ENCODE measurements around the gene TMPO. TPM values are rescaled to one million over a fixed set of nuclear protein-coding genes. Genes with fewer than 3 reads are reported as not detected.

TMPO gene
- polyA plus RNA-seq, 1 of the 3 experiments (the other 2 are of a cell fraction) = 20.8 TPM

DNA sequence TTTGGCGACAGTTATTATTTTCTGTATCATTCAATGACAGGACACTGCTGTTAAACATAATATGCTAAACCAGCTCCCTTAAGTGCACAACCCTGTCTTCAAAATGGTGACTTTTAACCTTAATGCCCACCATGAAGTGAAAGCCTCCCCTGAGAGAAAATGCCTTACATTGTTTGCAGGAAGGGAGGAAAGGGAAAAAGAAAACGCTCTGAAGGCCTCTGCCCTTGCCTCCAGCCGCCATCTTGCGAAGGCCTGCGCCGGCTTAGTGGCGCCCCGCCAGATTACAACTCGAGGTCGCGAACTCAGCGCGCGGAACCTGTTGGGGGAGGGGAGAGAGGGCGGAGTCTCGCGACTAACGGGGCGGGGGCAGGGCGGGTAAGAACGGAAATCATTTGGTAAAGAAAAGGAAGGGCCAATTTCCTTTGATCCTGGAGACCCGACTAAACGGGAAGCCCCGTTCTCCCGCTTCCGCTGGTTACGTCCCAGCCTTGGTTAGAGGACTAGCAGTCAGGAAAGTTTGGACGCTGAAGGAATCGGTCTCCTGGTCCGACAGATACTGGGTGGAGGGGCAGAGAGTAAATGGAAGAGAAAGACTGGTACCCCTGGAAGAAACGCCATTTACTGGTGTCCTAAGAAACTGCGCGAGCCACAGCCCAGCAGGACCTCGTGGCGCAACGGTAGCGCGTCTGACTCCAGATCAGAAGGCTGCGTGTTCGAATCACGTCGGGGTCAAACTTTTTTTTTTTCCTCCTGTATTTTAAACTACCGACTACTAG, 11.6 kb upstream of the TMPO start (continued):
- TF ChIP-seq, protein P1, sequence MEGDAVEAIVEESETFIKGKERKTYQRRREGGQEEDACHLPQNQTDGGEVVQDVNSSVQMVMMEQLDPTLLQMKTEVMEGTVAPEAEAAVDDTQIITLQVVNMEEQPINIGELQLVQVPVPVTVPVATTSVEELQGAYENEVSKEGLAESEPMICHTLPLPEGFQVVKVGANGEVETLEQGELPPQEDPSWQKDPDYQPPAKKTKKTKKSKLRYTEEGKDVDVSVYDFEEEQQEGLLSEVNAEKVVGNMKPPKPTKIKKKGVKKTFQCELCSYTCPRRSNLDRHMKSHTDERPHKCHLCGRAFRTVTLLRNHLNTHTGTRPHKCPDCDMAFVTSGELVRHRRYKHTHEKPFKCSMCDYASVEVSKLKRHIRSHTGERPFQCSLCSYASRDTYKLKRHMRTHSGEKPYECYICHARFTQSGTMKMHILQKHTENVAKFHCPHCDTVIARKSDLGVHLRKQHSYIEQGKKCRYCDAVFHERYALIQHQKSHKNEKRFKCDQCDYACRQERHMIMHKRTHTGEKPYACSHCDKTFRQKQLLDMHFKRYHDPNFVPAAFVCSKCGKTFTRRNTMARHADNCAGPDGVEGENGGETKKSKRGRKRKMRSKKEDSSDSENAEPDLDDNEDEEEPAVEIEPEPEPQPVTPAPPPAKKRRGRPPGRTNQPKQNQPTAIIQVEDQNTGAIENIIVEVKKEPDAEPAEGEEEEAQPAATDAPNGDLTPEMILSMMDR (IDR thresholded peaks at IDR 0.05) = no peak
- TF ChIP-seq FOXJ3 (CRISPR knock-in tag; IDR thresholded peaks at IDR 0.05) = peak; percentile 60; the same call in 1 of the 2 replicates
- TF ChIP-seq, protein P2, sequence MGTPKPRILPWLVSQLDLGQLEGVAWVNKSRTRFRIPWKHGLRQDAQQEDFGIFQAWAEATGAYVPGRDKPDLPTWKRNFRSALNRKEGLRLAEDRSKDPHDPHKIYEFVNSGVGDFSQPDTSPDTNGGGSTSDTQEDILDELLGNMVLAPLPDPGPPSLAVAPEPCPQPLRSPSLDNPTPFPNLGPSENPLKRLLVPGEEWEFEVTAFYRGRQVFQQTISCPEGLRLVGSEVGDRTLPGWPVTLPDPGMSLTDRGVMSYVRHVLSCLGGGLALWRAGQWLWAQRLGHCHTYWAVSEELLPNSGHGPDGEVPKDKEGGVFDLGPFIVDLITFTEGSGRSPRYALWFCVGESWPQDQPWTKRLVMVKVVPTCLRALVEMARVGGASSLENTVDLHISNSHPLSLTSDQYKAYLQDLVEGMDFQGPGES (IDR thresholded peaks at IDR 0.05; ENCODE audit: low read depth, low read length) = no peak
- TF ChIP-seq JUND (IDR thresholded peaks at IDR 0.05) = no peak
- peak; percentile 16 for TF ChIP-seq GABPA (IDR thresholded peaks at IDR 0.05; ENCODE audit: low read depth)
- peak; percentile 59; the same call in 1 of the 2 replicates for TF ChIP-seq SIN3A (IDR thresholded peaks at IDR 0.05; ENCODE audit: borderline replicate concordance, low read depth, low read length)
- no peak for TF ChIP-seq RAD21 (IDR thresholded peaks at IDR 0.05; ENCODE audit: low read length)
- TF ChIP-seq FOXM1 (IDR thresholded peaks at IDR 0.05; ENCODE audit: low read depth) = 0 out of 2 replicates have a peak, but pooled peaks have one; percentile 9
- TF ChIP-seq GATA2 (CRISPR knock-in tag; IDR thresholded peaks at IDR 0.05) = no peak
- no peak; the same call in 1 of the 2 replicates for TF ChIP-seq MEF2A (IDR thresholded peaks at IDR 0.05; ENCODE audit: borderline replicate concordance, low read depth)
- peak; percentile 95 for TF ChIP-seq TEAD4 (IDR thresholded peaks at IDR 0.05; ENCODE audit: borderline replicate concordance, insufficient read depth)

DNA sequence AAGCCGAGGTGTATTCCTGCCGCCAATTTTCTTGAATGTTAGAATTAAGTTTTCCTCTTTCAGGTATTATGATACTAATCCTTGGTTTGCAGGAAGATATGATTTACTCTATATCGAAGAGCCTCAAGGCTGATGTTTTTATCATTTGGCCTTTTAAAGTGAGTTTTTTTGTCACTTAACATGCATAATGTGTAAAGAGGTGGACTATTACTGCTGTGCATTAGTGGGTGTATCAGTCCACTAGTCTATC, 11.1 kb upstream of the TMPO start:
- ChIA-PET CTCF (interaction anchor here (1.1 kb wide), 1 partner anchor 12 kb away, joined by 3 read pairs; no protein-coding TSS in a partner anchor), POLR2A (no interaction called here)
- peak overlapping the region; percentile 86 for H3K9ac ChIP-seq
- no peaks in the 10 kb centered on the region for H3K36me3 ChIP-seq (replicated peaks in 1 of 2; ENCODE audit: control insufficient read depth in 1 of 2, insufficient read depth in 2 of 2, low read length in 1 of 2)
- no peaks in the 10 kb centered on the region for H3K27me3 ChIP-seq (ENCODE audit: insufficient read depth)
- peak overlapping the region; percentile 91 for H2AFZ ChIP-seq (ENCODE audit: low read depth)
- peak overlapping the region; percentile 71 to 86 for H3K4me3 ChIP-seq (ENCODE audit: low read depth in 2 of 2, low read length in 1 of 2)
- 7% methylated on average over 3 of the region's 3 CpGs for WGBS (ENCODE audit: low lambda C conversion rate)
- no peaks in the 10 kb centered on the region for H3K9me2 ChIP-seq
- H4K20me1 ChIP-seq (ENCODE audit: insufficient read depth) = no peaks in the 10 kb centered on the region
- peaks cover 14% of the 10 kb centered on the region for H3F3A ChIP-seq (replicated peaks; ENCODE audit: insufficient read depth)
- peaks cover 0 to 5% of the 10 kb centered on the region in 2 experiments; a peak in 1 of 4 replicates for H3K4me1 ChIP-seq (ENCODE audit: control insufficient read depth in 1 of 2, insufficient read depth in 2 of 2, low read depth in 1 of 2, low read length in 1 of 2)
- H3K27ac ChIP-seq (ENCODE audit: low read depth in 2 of 2, low read length in 1 of 2) = peak overlapping the region; percentile 96 to 99; a peak in 3 of 4 replicates
- DNase-seq = no peak
- no peaks in the 10 kb centered on the region for H3K9me3 ChIP-seq
- TF ChIP-seq NRF1 (IDR thresholded peaks at IDR 0.05; ENCODE audit: low read depth, low read length) (no peak), FOSL2 (IDR thresholded peaks at IDR 0.05; ENCODE audit: borderline replicate concordance, low read depth) (no peak), RCOR1 (IDR thresholded peaks at IDR 0.05; ENCODE audit: low read length) (no peak), TAF1 (IDR thresholded peaks at IDR 0.05; ENCODE audit: borderline replicate concordance, low read depth, low read length) (no peak), RXRA (IDR thresholded peaks at IDR 0.05; ENCODE audit: borderline replicate concordance, low read depth) (no peak), FOXJ3 (CRISPR knock-in tag; IDR thresholded peaks at IDR 0.05) (no peak), EZH2phosphoT487 (IDR thresholded peaks at IDR 0.05; ENCODE audit: borderline replicate concordance, low read depth) (no peak), JUND (IDR thresholded peaks at IDR 0.05) (no peak)
- TF ChIP-seq, protein P3, sequence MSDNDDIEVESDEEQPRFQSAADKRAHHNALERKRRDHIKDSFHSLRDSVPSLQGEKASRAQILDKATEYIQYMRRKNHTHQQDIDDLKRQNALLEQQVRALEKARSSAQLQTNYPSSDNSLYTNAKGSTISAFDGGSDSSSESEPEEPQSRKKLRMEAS (IDR thresholded peaks at IDR 0.05; ENCODE audit: low read depth) = no peak
- H3K4me2 ChIP-seq = peak overlapping the region; percentile 81
- H3K79me2 ChIP-seq (ENCODE audit: insufficient read depth) = no peaks in the 10 kb centered on the region
